ENCODE results near the gene SPATA22.
"Not testable (repeated sequence)": the region's sequence is repeated elsewhere in the genome, so short reads cannot be mapped to it uniquely, and the experiment has no call there.

The SPATA22 gene

GRCh38 chr17:3469529-3469928 is 2.1 kb downstream of the SPATA22 start:
- DNase-seq, result no peak

- not testable (repeated sequence) for DNase-seq
Observed at GRCh38 chr17:3466355-3466754, 5.3 kb downstream of the SPATA22 start.

- DNase-seq, result no peak
Observed at GRCh38 chr17:3448059-3448665, 23.5 kb downstream of the SPATA22 start.

GRCh38 chr17:3447625-3448024 is 24.0 kb downstream of the SPATA22 start:
- peak in 1 of 3 experiments; percentile 0 for DNase-seq

- DNase-seq, result no peak
Observed at GRCh38 chr17:3440451-3440850, 31.2 kb downstream of the SPATA22 start.

DNA sequence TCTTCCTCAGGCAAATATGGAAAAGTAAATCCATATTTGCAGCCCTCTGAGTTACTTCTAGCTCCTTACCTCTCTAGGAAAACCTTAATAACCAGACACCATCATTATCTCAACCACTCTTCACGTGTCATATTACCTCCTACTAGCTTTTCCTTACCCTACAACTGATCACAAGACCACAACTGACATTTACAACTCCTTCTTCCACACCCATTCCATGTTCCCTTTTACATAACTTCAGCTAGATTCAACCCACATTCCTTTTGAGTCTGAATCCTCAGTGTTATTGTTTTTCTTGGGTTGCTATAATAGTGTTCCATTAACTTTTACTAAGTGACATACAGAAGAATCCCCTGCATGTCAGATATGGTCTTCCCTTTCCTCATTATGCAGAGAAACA is 33.3 kb downstream of the SPATA22 start:
- no peak for DNase-seq

GRCh38 chr17:3433741-3434140 is 37.9 kb downstream of the SPATA22 start, which contains the start of gene OR1E2:
Gene OR1E2 (minus strand): TSS chr17:3433841. CDS start chr17:3433841, 0 bp downstream.
- DNase-seq, result no peak

DNA sequence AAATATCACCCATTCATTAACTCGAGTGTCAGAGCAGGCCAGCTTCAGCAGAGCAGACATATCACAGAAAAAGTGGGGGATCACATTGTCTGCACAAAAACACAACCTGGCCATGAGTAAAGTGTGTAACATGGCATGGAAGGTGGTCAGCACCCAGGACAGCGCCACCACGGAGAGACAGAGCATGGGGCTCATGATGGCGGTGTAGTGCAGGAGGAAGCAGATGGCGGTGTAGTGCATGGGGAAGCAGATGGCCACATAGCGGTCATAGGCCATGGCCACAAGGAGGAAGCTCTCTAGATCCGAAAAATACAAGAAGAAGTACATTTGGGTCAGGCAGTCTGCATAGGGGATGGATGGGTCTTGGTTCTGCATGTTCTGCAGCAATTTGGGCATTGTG is 38.4 kb downstream of the SPATA22 start:
- DNase-seq, result not testable (repeated sequence)

DNA sequence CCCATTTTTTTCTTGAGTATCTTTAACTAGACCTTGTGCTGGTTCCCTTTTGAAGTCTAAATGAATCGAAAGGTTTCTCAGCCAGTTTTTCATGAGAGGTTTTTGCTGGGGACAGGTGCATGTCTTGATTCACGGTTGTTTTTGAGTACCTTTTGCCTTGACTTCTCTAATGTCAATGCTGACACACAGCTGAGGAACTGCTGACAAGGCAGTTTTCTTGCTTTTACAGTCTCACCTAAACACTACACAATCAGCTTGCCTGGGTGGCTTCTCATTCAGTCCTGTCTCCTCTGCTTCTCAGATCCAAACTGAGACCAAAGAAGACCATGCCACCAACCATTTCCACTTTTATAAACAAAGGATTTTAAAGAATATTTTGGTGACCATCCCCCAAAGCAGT is 53.4 kb downstream of the SPATA22 start:
- no peak for DNase-seq

DNA sequence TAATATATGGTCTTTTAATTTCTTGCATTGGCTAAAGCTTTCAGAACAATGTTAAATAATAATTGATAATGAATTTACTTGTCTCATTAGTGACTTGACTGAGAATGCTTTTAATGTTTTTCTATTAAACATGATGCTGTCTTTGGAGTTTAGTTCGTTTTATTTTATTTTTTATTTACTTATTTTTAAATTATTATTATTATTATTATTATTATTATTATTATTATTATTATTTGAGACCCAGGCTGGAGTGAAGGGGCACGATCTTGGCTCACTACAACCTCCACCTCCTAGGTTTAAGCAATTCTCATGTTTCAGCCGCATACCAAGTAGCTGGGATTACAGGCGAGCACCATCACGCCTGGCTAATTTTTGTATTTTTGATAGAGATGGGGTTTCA is 56.0 kb downstream of the SPATA22 start:
- no peak for DNase-seq

GRCh38 chr17:3412216-3412615 is 59.4 kb downstream of the SPATA22 start:
- DNase-seq, result not testable (repeated sequence)

DNA sequence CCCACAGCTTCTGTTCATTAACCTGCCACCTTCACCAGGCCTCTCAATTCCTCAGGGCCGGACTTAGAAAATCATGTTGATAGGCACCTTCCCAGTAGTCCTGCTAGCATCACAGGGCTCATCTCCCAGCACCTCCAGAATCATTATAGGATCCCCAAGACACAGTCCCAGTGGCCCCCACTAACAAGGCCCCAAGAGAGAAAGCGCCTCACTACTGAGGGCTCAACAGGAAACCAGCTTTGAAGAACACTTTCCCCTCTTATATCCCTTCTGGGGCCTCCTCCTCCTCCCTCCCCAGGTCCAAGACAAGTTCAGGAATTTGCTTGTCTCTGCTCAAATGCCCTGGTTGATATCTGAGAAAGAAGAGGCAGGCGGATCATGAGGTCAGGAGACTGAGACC is 60.5 kb downstream of the SPATA22 start, which contains the start of gene OR3A3:
Gene OR3A3 (plus strand): TSS at position 301 of the 400 bp plus-strand sequence.
- DNase-seq, result no peak

DNA sequence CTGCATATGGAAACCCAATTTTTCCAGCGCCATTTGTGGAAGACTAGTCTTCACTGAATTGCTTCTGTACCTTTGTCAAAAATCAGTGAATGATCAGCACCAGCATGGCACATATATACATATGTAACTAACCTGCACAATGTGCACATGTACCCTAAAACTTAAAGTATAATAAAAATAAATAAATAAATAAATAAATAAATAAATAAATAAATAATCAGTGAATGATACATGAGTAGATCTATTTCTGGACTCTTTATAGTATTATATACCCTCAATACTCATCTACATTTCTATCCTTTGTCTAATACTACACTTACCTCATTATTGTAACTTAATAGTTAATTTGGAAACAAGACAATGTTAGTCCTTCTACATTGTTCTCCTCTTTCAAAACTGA is 67.8 kb downstream of the SPATA22 start:
- DNase-seq, result not testable (repeated sequence)

DNA sequence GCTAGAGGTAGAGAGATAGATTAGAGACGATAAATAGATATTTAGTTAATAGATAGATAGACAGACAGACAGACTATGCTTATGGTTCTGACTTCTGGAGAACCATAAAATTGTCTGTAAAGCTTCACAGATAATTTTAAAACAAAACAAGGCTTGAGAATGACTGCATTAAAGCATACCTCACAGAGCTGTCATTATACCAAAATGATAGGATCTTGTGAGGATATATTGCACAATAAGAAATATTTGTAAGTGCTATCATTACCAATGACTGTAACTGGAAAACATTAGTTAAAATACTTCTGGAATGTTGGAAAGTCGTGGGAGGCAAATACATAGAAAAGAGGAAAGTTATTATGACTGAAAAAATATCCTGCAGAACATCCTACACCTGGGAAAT is 69.8 kb downstream of the SPATA22 start:
- DNase-seq, result no peak

DNA sequence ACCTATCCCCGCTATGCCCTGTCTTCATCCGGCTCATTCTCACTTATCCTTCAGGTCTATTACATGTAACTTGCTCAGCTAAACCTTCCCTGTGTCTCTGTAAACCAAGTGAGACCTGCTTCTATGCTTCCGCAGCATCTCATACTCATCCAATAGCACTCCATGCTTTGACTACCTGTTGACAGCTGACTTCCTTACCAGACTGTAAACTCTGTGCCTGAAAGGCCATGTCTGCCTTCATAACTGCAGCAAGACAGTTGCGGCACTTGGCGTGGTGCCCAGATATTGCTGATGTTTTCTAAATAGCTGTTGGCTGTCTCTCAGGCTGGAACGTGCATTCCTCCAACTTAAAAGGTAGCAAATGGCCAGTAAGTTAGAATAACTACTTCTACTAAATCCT is 71.6 kb downstream of the SPATA22 start:
- DNase-seq, result no peak

DNA sequence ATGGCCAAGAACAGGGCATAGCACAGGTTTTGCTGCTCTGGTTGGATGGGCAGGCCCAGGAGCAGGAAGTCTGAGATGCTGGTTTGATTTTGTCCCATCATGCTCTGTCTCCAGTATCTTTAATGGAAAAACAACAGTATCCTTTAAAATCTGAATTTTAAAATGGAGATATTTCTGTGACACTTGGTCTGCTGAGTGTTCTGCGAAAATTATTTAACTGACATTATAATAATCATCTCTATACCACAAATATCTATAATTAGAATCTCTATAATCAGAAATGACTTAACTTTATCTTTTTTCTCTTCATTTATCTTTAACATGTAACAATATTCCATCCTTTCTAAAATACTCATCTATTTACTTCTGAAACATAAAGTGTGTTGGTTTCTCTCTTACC is 73.3 kb downstream of the SPATA22 start, which contains the start of gene OR1E1:
Gene OR1E1 (minus strand): TSS at position 101 of the 400 bp plus-strand sequence. CDS start 0 bp downstream, at position 101.
- no peak for DNase-seq

DNA sequence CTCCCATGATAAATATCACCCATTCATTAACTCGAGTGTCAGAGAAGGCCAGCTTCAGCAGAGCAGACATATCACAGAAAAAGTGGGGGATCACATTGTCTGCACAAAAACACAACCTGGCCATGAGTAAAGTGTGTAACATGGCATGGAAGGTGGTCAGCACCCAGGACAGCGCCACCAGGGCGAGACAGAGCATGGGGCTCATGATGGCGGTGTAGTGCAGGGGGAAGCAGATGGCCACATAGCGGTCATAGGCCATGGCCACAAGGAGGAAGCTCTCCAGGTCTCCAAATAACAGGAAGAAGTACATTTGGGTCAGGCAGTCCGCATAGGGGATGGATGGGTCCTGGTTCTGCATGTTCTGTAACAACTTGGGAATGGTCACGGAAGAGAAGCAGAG is 73.8 kb downstream of the SPATA22 start:
- not testable (repeated sequence) for DNase-seq

All from NCI-H1417 (cell line).